ENCODE data around the gene MRTFB.

The MRTFB gene

GRCh38 chr16:14109782-14110727 is 38.9 kb downstream of the MRTFB start:
- TF ChIP-seq CTCF (IDR thresholded peaks at IDR 0.05; ENCODE audit: low read depth, low read length): no peak
- TF ChIP-seq EZH2phosphoT487 (IDR thresholded peaks at IDR 0.05; ENCODE audit: low read depth): no peak

GRCh38 chr16:14110728-14111251 is 39.7 kb downstream of the MRTFB start:
- Histone ChIP-seq H3K9me3 (ENCODE audit: insufficient read depth, low read length) (no peaks in the 10 kb centered on the region), H3K4me2 (ENCODE audit: low read length) (no peak overlapping the region), H3K4me1 (ENCODE audit: low read length) (no peaks in the 10 kb centered on the region), H2AFZ (ENCODE audit: low read depth, low read length) (no peak overlapping the region), H3K27ac (ENCODE audit: low read length) (no peak overlapping the region), H3K9ac (ENCODE audit: low read length) (no peak overlapping the region), H3K4me3 (ENCODE audit: low read length) (no peak overlapping the region), H3K79me2 (ENCODE audit: low read length) (peaks cover 3% of the 10 kb centered on the region), H3K36me3 (replicated peaks; ENCODE audit: low read depth, low read length) (no peaks in the 10 kb centered on the region), H3K27me3 (ENCODE audit: low read depth, low read length) (no peaks in the 10 kb centered on the region), H4K20me1 (ENCODE audit: insufficient read depth, low read length) (no peaks in the 10 kb centered on the region; the same call in 1 of the 2 replicates)
- TF ChIP-seq CTCF (IDR thresholded peaks at IDR 0.05; ENCODE audit: low read depth, low read length): no peak
- no peak for TF ChIP-seq EZH2phosphoT487 (IDR thresholded peaks at IDR 0.05; ENCODE audit: low read depth)

More at GRCh38 chr16:14109782-14110727, 38.9 kb downstream of the MRTFB start:
- Histone ChIP-seq H4K20me1 (ENCODE audit: insufficient read depth, low read length) (no peaks in the 10 kb centered on the region; the same call in 1 of the 2 replicates), H3K4me1 (ENCODE audit: low read length) (no peaks in the 10 kb centered on the region), H3K79me2 (ENCODE audit: low read length) (peaks cover 3% of the 10 kb centered on the region), H3K9me3 (ENCODE audit: insufficient read depth, low read length) (no peaks in the 10 kb centered on the region), H3K27me3 (ENCODE audit: low read depth, low read length) (no peaks in the 10 kb centered on the region), H3K9ac (ENCODE audit: low read length) (no peak overlapping the region), H3K27ac (ENCODE audit: low read length) (no peak overlapping the region), H2AFZ (ENCODE audit: low read depth, low read length) (no peak overlapping the region), H3K4me2 (ENCODE audit: low read length) (no peak overlapping the region), H3K36me3 (replicated peaks; ENCODE audit: low read depth, low read length) (no peaks in the 10 kb centered on the region), H3K4me3 (ENCODE audit: low read length) (no peak overlapping the region)

- Histone ChIP-seq H3K4me2 (ENCODE audit: low read length) (no peak overlapping the region), H3K79me2 (ENCODE audit: low read length) (peaks cover 3% of the 10 kb centered on the region), H3K9ac (ENCODE audit: low read length) (no peak overlapping the region), H2AFZ (ENCODE audit: low read depth, low read length) (no peak overlapping the region), H4K20me1 (ENCODE audit: insufficient read depth, low read length) (no peaks in the 10 kb centered on the region; the same call in 1 of the 2 replicates), H3K27ac (ENCODE audit: low read length) (no peak overlapping the region), H3K4me3 (ENCODE audit: low read length) (no peak overlapping the region), H3K9me3 (ENCODE audit: insufficient read depth, low read length) (no peaks in the 10 kb centered on the region), H3K36me3 (replicated peaks; ENCODE audit: low read depth, low read length) (no peaks in the 10 kb centered on the region), H3K4me1 (ENCODE audit: low read length) (no peaks in the 10 kb centered on the region), H3K27me3 (ENCODE audit: low read depth, low read length) (no peaks in the 10 kb centered on the region)
- TF ChIP-seq CTCF (IDR thresholded peaks at IDR 0.05; ENCODE audit: low read depth, low read length) (no peak), EZH2phosphoT487 (IDR thresholded peaks at IDR 0.05; ENCODE audit: low read depth) (no peak)
Observed at GRCh38 chr16:14111713-14112538, 40.8 kb downstream of the MRTFB start.

- no peak overlapping the region for H3K9ac ChIP-seq (ENCODE audit: low read length)
- no peaks in the 10 kb centered on the region for H3K9me3 ChIP-seq (ENCODE audit: insufficient read depth, low read length)
- H3K27ac ChIP-seq (ENCODE audit: low read length): no peak overlapping the region
- H3K4me3 ChIP-seq (ENCODE audit: low read length): no peak overlapping the region
- no peaks in the 10 kb centered on the region for H3K4me1 ChIP-seq (ENCODE audit: low read length)
- no peaks in the 10 kb centered on the region; the same call in 1 of the 2 replicates for H4K20me1 ChIP-seq (ENCODE audit: insufficient read depth, low read length)
- no peak overlapping the region for H3K4me2 ChIP-seq (ENCODE audit: low read length)
- H3K36me3 ChIP-seq (replicated peaks; ENCODE audit: low read depth, low read length): no peaks in the 10 kb centered on the region
- TF ChIP-seq CTCF (IDR thresholded peaks at IDR 0.05; ENCODE audit: low read depth, low read length): no peak
- no peak for TF ChIP-seq EZH2phosphoT487 (IDR thresholded peaks at IDR 0.05; ENCODE audit: low read depth)
- H3K27me3 ChIP-seq (ENCODE audit: low read depth, low read length): no peaks in the 10 kb centered on the region
- no peak overlapping the region for H2AFZ ChIP-seq (ENCODE audit: low read depth, low read length)
- peaks cover 3% of the 10 kb centered on the region; the same call in 1 of the 2 replicates for H3K79me2 ChIP-seq (ENCODE audit: low read length)
Observed at GRCh38 chr16:14112539-14112856, 41.4 kb downstream of the MRTFB start.
